Adipocyte (in vitro differentiated cells): ENCODE results near the gene SYT8.
A peak's percentile ranks its signal among the peaks of the same experiment; 100 is the strongest.

Experiments
- DNase-seq: peaks from one replicate; pipeline ENCODE4 v3.0.0-alpha.2; 2015; ENCODE audit warnings: low read depth
- H3K27me3 ChIP-seq: replicated peaks from 2 replicates; pipeline ENCODE4 v1.7.0; 2013; ENCODE audit warnings: mild to moderate bottlenecking, low read length, moderate library complexity; ENCODE audit not compliant: control insufficient read depth, insufficient read depth
- H3K36me3 ChIP-seq: 2 replicates; pipeline ENCODE4 v1.7.0; 2013; ENCODE audit warnings: low read length, mild to moderate bottlenecking, moderate library complexity; ENCODE audit not compliant: control insufficient read depth, insufficient read depth, severe bottlenecking
- H3K4me1 ChIP-seq: 2 replicates; pipeline ENCODE4 v1.7.0; 2013; ENCODE audit warnings: mild to moderate bottlenecking, low read length, moderate library complexity; ENCODE audit not compliant: control insufficient read depth, insufficient read depth
- H3K4me3 ChIP-seq: 2 replicates; pipeline ENCODE4 v1.7.0; 2013; ENCODE audit warnings: mild to moderate bottlenecking, low read length, moderate library complexity
- H3K9ac ChIP-seq: 2 replicates; pipeline ENCODE4 v1.7.0; 2013; ENCODE audit warnings: mild to moderate bottlenecking, low read length, moderate library complexity
- H3K9me3 ChIP-seq: 2 replicates; pipeline ENCODE4 v1.7.0; 2013; ENCODE audit warnings: mild to moderate bottlenecking, low read length, moderate library complexity; ENCODE audit not compliant: control insufficient read depth

The SYT8 gene

DNA sequence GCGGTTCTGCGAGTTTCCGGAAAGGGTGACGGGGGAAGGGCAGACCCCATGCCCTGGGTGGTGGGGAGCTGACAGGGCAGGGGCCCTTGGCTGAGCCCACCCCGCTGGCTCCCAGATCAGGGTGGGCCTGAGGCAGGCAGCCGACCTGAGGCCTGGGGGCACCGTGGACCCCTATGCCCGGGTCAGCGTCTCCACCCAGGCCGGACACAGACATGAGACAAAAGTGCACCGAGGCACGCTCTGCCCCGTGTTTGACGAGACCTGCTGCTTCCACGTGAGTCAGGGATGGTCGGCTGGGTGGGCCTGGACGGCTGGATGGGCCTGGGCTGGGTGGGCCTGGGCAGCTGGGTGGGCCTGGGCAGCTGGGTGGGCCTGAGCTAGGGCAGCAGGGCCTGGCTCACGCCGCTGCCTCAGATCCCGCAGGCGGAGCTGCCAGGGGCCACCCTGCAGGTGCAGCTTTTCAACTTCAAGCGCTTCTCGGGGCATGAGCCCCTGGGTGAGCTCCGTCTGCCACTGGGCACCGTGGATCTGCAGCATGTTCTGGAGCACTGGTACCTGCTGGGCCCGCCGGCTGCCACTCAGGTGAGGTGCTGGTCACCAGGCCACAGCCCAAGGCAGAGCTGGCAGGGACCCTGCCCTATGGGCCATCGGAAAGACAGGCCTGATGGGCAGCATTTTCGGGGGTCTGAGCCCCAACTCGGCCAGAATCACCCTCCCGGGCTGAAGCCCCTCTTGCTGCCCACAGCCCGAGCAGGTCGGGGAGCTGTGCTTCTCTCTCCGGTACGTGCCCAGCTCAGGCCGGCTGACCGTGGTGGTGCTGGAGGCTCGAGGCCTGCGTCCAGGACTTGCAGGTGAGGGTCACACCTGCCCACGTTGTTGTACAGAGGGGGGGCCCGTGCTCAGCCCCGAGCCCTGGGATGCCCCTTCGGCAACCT is 1.5 kb downstream of the SYT8 start:
- Histone ChIP-seq H3K36me3 (no peaks in the 10 kb centered on the region), H3K27me3 (peaks cover 10% of the 10 kb centered on the region), H3K4me1 (no peaks in the 10 kb centered on the region), H3K4me3 (no peak overlapping the region), H3K9me3 (no peaks in the 10 kb centered on the region), H3K9ac (no peak overlapping the region)
- DNase-seq = no peak

GRCh38 chr11:1837171-1838076 is 2.6 kb downstream of the SYT8 start:
- Histone ChIP-seq H3K4me3 (no peak overlapping the region), H3K27me3 (peaks cover 8% of the 10 kb centered on the region), H3K9ac (no peak overlapping the region), H3K36me3 (no peaks in the 10 kb centered on the region), H3K9me3 (no peaks in the 10 kb centered on the region), H3K4me1 (no peaks in the 10 kb centered on the region)
- DNase-seq = peak; percentile 88

- H3K36me3 ChIP-seq = no peaks in the 10 kb centered on the region
- peaks cover 8% of the 10 kb centered on the region for H3K27me3 ChIP-seq
- no peak for DNase-seq
Measured at GRCh38 chr11:1838077-1838425, 3.3 kb downstream of the SYT8 start.

GRCh38 chr11:1838426-1839144 is 3.8 kb downstream of the SYT8 start, which contains the start of gene TNNI2:
TNNI2 (plus strand) TSS chr11:1838981; CDS start chr11:1839697, 716 bp downstream.
- Histone ChIP-seq H3K27me3 (peaks cover 8% of the 10 kb centered on the region), H3K4me3 (no peak within 1 kb of the TSS), H3K4me1 (no peaks in the 10 kb centered on the region), H3K9ac (no peak within 1 kb of the TSS), H3K9me3 (no peaks in the 10 kb centered on the region), H3K36me3 (no peaks in the 10 kb centered on the region)
- no peak for DNase-seq

More at GRCh38 chr11:1838077-1838425, 3.3 kb downstream of the SYT8 start:
- H3K9ac ChIP-seq = no peak overlapping the region
- H3K4me3 ChIP-seq = no peak overlapping the region
- H3K9me3 ChIP-seq = no peaks in the 10 kb centered on the region
- H3K4me1 ChIP-seq = no peaks in the 10 kb centered on the region

DNA sequence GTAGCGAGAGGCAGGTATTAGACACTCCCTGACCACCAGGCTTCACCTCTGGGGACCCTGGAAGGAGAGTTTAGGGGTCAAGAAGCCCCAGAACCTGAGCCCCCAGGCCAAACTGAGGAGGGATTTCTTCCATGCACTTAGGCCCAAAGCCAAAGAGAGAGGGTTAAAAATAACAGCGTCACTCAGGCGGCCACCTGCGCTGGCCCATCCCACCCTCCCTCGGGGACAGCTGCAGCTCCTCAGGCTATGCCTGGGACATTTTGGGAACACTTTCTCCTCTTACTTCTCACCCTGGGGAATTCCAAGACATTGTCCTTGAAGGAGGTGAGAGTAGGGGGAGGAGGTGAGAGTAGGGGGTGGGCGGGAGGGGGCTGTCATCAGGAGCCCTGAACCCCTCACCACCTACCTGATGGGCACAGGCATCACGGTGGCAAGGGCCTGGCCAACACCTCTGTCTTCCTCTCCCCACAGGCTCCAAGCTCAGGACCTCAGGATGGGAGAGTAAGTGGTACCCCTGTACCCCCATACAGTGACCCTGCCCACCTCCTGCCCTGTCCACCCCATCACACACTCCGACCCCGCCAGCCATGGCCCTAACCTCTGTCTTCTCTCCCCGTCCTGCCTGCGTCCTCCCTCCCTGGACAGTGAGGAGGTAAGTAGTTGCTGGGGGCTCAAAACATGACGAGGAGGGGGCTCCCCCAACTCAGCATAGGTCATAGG is 4.6 kb downstream of the SYT8 start:
- Histone ChIP-seq H3K4me3 (no peak overlapping the region), H3K9me3 (no peaks in the 10 kb centered on the region), H3K9ac (no peak overlapping the region), H3K36me3 (no peaks in the 10 kb centered on the region), H3K4me1 (peaks cover 3% of the 10 kb centered on the region), H3K27me3 (peaks cover 7% of the 10 kb centered on the region)
- no peak for DNase-seq

DNA sequence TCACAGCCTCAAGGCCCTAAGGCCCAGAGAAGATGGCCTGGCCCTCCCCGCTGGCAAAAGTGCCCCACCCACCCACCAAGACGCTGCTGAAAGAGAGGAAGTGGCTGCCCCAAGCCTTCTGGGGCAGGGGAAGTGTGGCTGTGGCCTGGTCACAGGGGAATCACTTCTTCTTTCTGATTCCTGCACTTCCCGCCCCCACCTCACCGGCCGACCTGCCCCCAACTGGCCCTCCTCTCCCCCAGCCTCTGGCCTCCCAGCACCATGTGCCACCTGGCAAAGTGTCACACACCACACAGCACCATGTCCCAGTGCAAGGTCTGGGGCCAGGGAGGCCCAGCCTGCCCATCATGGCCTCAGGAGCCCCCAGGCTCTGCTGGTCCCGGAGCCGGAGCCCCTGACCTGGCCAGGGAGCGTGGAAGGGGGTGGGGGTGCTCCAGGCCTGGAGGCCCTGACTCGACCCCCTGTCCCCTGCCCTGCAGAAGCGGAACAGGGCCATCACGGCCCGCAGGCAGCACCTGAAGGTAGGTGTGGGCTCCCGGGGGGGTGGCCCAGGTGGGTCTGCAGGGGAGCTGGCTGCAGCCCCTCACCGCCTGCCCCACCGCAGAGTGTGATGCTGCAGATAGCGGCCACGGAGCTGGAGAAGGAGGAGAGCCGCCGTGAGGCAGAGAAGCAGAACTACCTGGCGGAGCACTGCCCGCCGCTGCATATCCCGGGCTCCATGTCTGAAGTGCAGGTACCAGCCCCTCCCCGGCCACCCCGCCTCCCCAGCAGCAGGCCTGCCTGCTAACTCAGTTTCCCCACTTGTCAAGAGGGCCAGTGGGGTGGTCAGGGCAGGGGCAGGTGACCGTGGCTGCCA is 5.4 kb downstream of the SYT8 start:
- DNase-seq = no peak
- H3K9me3 ChIP-seq = no peaks in the 10 kb centered on the region
- no peaks in the 10 kb centered on the region for H3K36me3 ChIP-seq
- peaks cover 11% of the 10 kb centered on the region for H3K4me1 ChIP-seq
- no peak overlapping the region for H3K4me3 ChIP-seq
- peaks cover 2% of the 10 kb centered on the region for H3K27me3 ChIP-seq
- H3K9ac ChIP-seq = no peak overlapping the region

- H3K4me1 ChIP-seq = peaks cover 15% of the 10 kb centered on the region
- H3K9ac ChIP-seq = no peak overlapping the region
- H3K4me3 ChIP-seq = no peak overlapping the region
- H3K27me3 ChIP-seq = peaks cover 2% of the 10 kb centered on the region
- H3K9me3 ChIP-seq = no peaks in the 10 kb centered on the region
- no peak for DNase-seq
- H3K36me3 ChIP-seq = no peaks in the 10 kb centered on the region
Measured at GRCh38 chr11:1840780-1841480, 6.1 kb downstream of the SYT8 start.

DNA sequence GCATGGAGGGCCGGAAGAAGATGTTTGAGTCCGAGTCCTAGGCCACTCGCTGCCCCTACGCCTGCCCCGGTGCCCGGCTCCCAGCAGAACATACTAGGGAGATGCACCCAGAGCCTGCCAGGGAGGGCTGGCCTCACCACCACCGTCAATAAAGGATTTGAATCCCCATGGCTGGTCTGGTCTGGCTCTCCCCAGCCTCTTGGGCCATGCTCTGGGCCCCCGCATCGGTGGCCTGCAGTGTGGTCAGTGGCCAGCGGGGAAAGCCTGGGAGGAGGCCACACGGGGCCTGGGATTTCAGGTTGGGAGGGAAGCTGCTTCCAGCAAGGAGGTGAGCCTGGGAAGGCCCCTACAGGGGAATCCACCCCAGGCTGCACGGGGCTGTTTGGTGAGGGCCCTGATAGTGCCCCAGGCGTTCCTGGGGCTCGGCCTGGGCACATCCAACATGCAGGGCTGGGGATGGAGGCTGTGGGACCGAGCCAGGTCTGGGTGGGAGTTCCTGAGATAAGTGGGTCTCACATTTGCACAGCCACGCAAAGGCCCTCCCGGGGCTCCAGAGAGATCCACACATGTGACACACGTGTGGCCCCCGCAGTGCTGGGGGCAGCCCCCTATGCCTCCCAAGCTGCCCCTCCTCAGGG is 6.8 kb downstream of the SYT8 start:
- no peaks in the 10 kb centered on the region for H3K9me3 ChIP-seq
- H3K9ac ChIP-seq = no peak overlapping the region
- no peak overlapping the region for H3K4me3 ChIP-seq
- H3K36me3 ChIP-seq = no peaks in the 10 kb centered on the region
- peaks cover 2% of the 10 kb centered on the region for H3K27me3 ChIP-seq
- no peak for DNase-seq
- H3K4me1 ChIP-seq = peaks cover 15% of the 10 kb centered on the region
